GM19239 (cell line): ENCODE data around the gene NUDT6.
"Not testable (repeated sequence)": the region's sequence is repeated elsewhere in the genome, so short reads cannot be mapped to it uniquely, and the experiment has no call there.

Experiments
- DNase-seq: peaks from one replicate; pipeline ENCODE4 v3.0.0; 2011; ENCODE audit warnings: low spot score; ENCODE audit not compliant: insufficient read length
- FAIRE-seq: peaks from 2 replicates; lab custom pipeline; 2011; peaks lifted over from hg19 to GRCh38; lab: Jason Lieb, UNC

NUDT6 gene, protein sequence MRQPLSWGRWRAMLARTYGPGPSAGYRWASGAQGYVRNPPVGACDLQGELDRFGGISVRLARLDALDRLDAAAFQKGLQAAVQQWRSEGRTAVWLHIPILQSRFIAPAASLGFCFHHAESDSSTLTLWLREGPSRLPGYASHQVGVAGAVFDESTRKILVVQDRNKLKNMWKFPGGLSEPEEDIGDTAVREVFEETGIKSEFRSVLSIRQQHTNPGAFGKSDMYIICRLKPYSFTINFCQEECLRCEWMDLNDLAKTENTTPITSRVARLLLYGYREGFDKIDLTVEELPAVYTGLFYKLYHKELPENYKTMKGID

DNA sequence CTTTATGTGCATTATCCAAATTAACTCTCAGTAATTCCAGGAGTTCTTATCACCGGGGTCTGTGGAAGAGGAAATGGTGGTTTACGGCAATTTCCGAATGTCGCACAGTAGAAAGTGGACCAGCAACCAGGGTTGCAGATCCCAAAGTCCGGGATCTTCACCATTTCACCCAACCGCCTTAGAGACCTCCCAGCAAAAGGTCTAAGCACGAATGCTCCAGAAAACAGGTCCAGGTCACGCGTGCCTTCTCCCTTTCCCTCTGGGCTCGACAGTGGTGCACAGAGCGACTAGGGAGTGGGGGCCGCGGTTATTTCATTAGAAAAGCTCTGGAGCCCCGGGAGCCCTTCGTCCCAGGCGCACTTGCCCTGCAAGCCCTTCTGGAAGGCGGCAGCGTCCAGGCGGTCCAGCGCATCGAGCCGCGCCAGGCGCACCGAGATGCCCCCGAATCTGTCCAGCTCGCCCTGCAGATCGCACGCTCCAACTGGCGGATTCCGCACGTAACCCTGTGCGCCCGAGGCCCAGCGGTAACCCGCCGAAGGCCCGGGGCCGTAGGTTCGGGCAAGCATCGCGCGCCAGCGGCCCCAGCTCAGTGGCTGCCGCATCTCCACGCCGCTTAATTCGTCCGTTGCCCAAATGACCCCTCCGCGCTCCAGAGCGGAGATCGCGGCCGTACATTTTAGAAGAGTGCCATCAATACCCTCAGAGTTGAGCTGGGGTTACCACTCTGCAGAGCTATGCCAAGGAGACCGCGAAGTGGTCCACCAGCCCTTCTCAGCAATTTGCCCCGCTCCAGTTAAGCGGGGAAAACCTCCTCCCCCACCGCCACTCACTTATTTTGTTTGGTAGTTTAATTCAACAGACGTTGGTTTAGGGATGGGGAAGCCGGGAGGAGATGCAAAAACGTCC is at the start of gene NUDT6:
NUDT6 (minus strand) TSS at position 627 of the 906 bp plus-strand sequence; CDS start at position 602, 25 bp downstream.
- DNase-seq = no peak
- peak; percentile 60 for FAIRE-seq

GRCh38 chr4:122968227-122968812 is 45.9 kb upstream of the NUDT6 start:
- no peak for DNase-seq
- FAIRE-seq = no peak

DNA sequence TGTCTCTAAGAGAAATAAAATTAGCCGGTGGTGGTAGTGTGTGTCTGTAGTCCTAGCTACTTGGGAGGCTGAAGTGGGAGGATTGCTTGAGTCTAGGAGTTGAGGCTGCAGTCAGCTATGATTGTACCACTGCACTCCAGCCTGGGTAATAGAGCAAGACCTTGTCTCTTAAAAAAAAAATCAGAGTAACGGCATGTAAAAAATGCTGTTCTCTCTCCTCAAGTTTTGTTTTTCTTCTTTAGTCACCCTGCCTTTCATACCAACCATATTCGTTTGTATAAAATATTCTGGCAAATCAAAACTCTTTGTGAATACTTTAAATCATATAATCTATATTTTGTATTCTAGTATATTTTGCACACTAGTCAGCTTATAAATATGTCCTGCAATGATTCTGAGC is 44.8 kb upstream of the NUDT6 start:
- FAIRE-seq = no peak
- DNase-seq = no peak

DNA sequence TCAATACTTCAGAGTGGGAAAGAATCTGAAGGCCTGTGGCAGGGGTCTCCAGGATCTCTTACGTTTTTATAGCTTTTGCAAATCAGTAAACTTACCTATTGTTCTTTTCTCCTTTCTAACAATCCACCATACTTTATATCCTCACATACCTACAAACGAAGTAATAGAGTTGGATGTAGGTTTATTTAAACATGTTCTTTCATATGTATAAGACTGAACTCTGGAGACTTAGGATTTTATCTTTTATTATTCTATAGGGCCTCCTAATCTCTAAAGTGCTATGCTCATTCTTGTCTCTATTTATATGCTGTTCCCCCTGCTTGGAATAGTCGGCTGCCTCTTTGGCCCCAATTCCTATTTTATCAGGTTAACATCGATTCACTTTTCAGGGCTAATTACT is 43.8 kb upstream of the NUDT6 start:
- FAIRE-seq = no peak

GRCh38 chr4:122963216-122963615 is 40.8 kb upstream of the NUDT6 start:
- no peak for DNase-seq
- FAIRE-seq = peak; percentile 11

More for the DNA sequence above, 43.8 kb upstream of the NUDT6 start:
- DNase-seq = no peak

- DNase-seq (no peak), FAIRE-seq (no peak)
These were observed 38.2 kb upstream of the NUDT6 start for GRCh38 chr4:122960611-122961000.

- DNase-seq = no peak
- FAIRE-seq = no peak
These were observed 37.7 kb upstream of the NUDT6 start for GRCh38 chr4:122959981-122960610.

- DNase-seq (no peak), FAIRE-seq (peak; percentile 4)
These were observed 37.0 kb upstream of the NUDT6 start for GRCh38 chr4:122959441-122959840.

DNA sequence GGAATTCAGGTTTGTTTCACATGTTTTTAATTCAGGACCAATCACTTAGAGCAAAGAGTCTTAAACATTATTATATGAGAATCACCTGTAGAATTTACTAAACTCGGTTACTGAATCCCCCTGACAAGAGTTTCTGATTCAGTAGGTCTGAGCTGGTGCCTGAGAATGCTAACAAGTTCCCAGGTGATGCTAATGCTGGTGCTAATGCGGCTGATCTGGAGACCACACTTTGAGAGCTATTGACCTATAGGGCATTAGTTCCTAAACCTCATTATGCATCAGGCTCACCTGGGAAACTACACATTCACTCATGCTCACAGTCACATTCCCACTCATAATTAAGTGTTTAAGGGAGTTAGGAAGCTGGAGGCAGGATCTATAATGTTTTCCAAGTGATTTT is 36.1 kb upstream of the NUDT6 start:
- no peak for FAIRE-seq
- DNase-seq = no peak

GRCh38 chr4:122953924-122954323 is 31.5 kb upstream of the NUDT6 start:
- no peak for FAIRE-seq
- DNase-seq = no peak

DNA sequence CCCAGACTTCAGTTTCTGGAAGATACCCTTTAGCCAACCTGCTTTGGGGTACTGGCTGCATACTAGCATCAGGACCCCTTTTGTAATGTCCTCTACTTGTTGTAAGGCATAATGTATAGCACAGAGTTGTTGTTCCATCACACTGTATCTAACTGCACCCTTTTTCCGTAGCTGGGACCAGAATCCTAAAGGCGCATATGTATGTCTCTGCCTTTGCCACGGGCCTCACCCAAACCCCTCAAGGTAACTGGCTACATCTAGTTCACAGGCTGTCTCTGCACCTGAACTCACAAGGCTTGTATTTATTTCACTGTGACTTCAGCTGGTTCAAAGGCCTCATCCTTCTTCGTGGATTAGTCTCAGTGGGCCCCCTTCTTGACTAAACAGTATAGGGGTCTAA is 29.6 kb upstream of the NUDT6 start:
- DNase-seq (no peak), FAIRE-seq (no peak)

DNA sequence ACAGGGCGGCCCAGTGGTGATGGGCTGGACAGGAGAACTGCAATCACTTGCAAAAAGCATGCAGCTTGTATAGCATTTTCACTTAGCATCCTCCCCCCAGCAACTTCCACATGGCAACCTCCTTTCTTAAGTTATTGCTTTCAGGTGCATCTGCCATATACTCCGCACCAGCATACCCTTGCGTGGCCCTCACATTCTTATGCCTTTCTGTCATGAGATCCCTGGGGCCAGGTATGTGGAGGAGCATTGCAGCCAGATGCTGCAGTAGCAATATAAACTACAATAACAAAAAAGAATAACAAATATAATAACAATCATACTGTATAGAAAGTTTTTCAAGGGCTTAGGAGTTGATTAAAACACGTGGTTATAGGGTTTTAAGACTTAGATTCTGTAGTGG is 26.3 kb upstream of the NUDT6 start:
- DNase-seq = no peak
- FAIRE-seq = no peak

GRCh38 chr4:122946142-122946541 is 23.7 kb upstream of the NUDT6 start:
- DNase-seq = no peak
- no peak for FAIRE-seq

- FAIRE-seq = not testable (repeated sequence)
These were observed 22.7 kb upstream of the NUDT6 start for GRCh38 chr4:122945136-122945535.

GRCh38 chr4:122932763-122933162 is 10.4 kb upstream of the NUDT6 start:
- no peak for FAIRE-seq
- DNase-seq = no peak

More at GRCh38 chr4:122945136-122945535, 22.7 kb upstream of the NUDT6 start:
- DNase-seq = not testable (repeated sequence)

- DNase-seq (no peak), FAIRE-seq (peak; percentile 8)
These were observed 8.5 kb upstream of the NUDT6 start for GRCh38 chr4:122930862-122931261.

DNA sequence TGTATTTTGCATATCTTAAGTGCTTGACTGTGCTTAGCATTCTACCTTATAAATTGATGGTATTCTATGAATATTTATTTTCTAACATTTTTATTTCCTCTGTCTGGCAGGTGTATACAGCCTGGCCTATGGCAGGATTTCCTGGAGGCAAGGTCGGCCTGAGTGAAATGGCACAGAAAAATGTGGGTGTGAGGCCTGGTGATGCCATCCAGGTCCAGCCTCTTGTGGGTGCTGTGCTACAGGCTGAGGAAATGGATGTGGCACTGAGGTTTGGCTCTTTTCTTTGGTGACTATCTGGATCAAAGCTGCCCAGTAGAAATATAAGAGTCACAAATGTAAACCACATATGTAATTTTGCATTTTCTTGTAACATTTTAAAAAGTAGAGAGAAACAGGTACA is 6.5 kb upstream of the NUDT6 start:
- no peak for DNase-seq
- FAIRE-seq = no peak

DNA sequence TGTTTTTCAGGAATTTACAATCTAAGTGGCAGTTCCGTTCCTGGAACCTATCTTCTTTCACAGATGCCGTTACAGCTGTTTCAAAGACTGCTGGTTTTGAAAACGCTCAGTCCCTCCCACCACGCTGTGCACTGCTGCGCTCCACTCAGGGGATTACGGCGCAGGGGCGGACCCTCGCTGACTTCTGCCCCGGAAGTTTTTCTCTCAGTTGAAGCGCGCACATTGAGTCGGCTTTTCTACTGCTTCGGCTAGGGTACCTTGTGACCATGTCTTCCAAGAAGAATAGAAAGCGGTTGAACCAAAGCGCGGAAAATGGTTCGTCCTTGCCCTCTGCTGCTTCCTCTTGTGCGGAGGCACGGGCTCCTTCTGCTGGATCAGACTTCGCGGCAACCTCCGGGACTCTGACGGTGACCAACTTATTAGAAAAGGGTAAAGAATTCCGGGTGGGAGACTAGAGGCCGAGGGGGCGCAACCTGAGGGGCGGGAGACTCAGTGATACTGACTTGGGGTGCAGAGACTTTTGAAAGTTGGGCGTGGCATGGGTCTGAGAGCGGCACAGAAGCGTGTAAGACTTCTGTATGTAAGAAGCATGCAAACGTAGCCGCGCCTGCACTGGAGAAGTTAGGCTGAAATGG is 597 bp upstream of the NUDT6 start:
- peak; percentile 97 for FAIRE-seq
- peak; percentile 60 for DNase-seq

DNA sequence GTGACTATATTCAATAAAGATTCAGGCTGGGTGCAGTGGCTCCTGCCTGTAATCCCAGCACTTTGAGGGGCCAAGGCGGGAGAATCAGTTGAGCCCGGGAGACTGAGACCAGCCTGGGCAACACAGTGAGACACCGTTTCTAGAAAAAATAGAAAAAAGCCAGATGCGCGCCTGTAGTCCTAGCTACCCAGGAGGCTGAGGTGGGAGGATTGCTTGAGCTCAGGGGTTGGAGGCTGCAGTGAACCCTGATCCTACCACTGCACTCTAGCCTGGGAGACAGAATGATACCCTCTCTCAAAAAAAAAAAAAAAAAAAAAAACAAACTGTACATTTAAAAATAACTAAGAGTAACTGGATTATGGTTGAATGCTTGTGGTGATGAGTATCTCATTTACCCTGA is 1.1 kb downstream of the NUDT6 start:
- DNase-seq (no peak), FAIRE-seq (no peak)

DNA sequence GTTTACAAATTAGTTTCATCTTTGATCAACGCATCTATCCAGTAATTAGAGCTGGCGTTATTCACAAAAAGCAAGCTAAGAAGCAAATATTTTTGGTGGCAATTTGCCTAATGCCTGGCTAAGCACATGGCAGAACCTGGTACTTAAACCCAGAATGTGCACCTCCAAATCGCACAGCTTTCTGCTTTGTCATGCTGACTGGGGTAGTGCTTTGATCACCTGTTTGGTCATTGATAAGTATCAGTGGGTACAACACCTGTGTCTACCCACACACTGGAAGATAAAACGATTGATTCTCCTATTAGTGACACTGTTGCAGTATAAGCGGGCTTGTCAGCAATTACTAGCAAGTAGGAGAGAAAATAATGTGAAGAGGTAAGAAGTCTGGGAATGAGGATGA is 1.9 kb downstream of the NUDT6 start:
- FAIRE-seq (no peak), DNase-seq (no peak)
